ENCODE results near the gene SMIM5. TPM values are rescaled to one million over a fixed set of nuclear protein-coding genes. Genes with fewer than 3 reads are reported as not detected.
A peak's percentile ranks its signal among the peaks of the same experiment; 100 is the strongest.

The SMIM5 gene
- total and polyA plus RNA-seq, 2 of the 13 experiments (the other 11 are each of a cell fraction or from before 2014, with no cell fraction given): not detected

- TF ChIP-seq FOXP4 (CRISPR knock-in tag; IDR thresholded peaks at IDR 0.05) (no peak), ZNF180 (CRISPR knock-in tag; IDR thresholded peaks at IDR 0.05; ENCODE audit: borderline replicate concordance, low read depth) (no peak), MAF1 (CRISPR knock-in tag; IDR thresholded peaks at IDR 0.05; ENCODE audit: borderline replicate concordance) (no peak), ZNF3 (CRISPR knock-in tag; IDR thresholded peaks at IDR 0.05) (no peak), ZFP41 (CRISPR knock-in tag; IDR thresholded peaks at IDR 0.05; ENCODE audit: borderline replicate concordance) (no peak), KMT2A (CRISPR knock-in tag; IDR thresholded peaks at IDR 0.05) (no peak), ZNF296 (CRISPR knock-in tag; conservative IDR thresholded peaks at IDR 0.05) (no peak), SMC3 (IDR thresholded peaks at IDR 0.05; ENCODE audit: low read length) (no peak), CEBPB (IDR thresholded peaks at IDR 0.05; ENCODE audit: borderline replicate concordance, low read depth, low read length) (no peak), ZBTB8A (CRISPR knock-in tag; IDR thresholded peaks at IDR 0.05; ENCODE audit: borderline replicate concordance, low read depth) (no peak), ZNF263 (CRISPR knock-in tag; IDR thresholded peaks at IDR 0.05) (peak; percentile 60; the same call in 1 of the 2 replicates), EEA1 (CRISPR knock-in tag; IDR thresholded peaks at IDR 0.05; ENCODE audit: borderline replicate concordance) (no peak), ZBTB49 (CRISPR knock-in tag; IDR thresholded peaks at IDR 0.05; ENCODE audit: borderline replicate concordance) (no peak), ZMYM3 (CRISPR knock-in tag; IDR thresholded peaks at IDR 0.05) (no peak), POLR2G (IDR thresholded peaks at IDR 0.05; ENCODE audit: low read depth, low read length) (no peak)
Observed at GRCh38 chr17:75624714-75625345, 8.4 kb upstream of the SMIM5 start (continued).

All from HepG2 (cell line).